ENCODE results near the gene SLC47A2. TPM values are rescaled to one million over a fixed set of nuclear protein-coding genes. Genes with fewer than 3 reads are reported as not detected.

SLC47A2 gene
- total RNA-seq, 4 donors from 2014 or later = 0.27 to 1.1 (median 0.32) TPM; not detected in 1

DNA sequence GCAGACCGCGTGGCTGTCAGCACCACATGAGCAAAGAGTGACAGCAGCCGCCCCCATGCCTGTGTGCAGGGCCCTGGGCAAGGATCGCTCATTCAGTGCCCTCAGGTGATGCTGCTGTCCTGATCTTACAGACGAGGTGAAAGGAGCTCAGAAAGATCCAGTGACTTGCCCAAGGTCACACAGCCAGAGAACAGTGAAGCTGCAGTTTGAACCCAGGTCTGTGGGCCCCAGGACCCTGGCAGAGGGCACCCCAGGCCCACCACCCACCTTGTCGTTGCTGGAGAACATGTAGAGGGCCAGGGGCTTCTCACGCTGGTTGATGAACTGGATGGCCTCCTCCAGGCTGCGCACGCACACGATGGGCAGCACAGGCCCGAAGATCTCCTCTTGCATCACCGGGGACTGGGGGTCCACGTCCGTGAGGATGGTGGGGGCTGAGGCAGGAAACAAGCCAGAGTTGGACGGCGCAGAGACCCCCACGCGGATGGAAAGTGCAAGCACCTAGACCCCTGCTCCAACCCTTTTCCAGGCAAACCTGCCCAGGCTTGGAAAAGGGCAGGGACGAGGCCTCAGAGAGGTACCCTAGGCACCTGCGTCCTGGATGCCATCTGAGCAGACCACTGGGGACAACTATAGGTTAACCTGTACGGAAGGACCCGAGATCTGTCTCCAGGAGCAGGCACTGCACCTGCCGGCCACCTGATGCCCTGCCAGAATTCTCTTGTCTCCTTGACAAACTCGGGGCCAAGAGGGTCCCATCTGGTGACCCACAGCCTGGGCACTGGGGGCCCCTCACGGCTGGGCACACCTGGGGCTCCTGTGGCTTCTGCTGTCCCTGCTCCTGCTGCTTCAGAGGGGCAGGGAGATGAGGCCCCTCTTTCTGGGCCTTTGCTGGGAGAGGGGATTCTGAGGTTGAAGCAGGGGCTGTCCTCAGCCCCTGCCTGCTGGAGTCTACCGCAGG is 23.1 kb upstream of the SLC47A2 start:
- H3K27me3 ChIP-seq = no peaks in the 10 kb centered on the region
- 89% methylated on average over 26 of the region's 26 CpGs; no CpG with 5 or more reads in 1 of the 2 donors for WGBS, 2 donors (ENCODE audit: low coverage in 1 of 2)
- H3K9me3 ChIP-seq = no peaks in the 10 kb centered on the region
- no peak overlapping the region for H3K4me3 ChIP-seq
- DNase-seq = no peak
- no peaks in the 10 kb centered on the region for H3K36me3 ChIP-seq
- TF ChIP-seq POLR2A (IDR thresholded peaks at IDR 0.05) (no peak), EP300 (IDR thresholded peaks at IDR 0.05; ENCODE audit: low read depth) (no peak), POLR2AphosphoS5 (IDR thresholded peaks at IDR 0.05) (no peak), CTCF (IDR thresholded peaks at IDR 0.05) (no peak)
- in situ Hi-C loops (cut with MboI; ENCODE audit: low pct_ligation_motif_present in 1 of 4, low pct_unique_long_range_greater_than_20kb in 1 of 4, low sequenced_read_pairs in 3 of 4) (loop anchor here in 1 of 4 donors (10.0 kb wide), 1 partner anchor 65 kb away; no protein-coding TSS in a partner anchor), intact Hi-C loops (cut with DNase I; ENCODE audit: low total_unique reads) (no loop called here)
- peaks cover 0 to 13% (median 7%) of the 10 kb centered on the region in 4 donors for H3K4me1 ChIP-seq
- H3K27ac ChIP-seq = no peak overlapping the region

DNA sequence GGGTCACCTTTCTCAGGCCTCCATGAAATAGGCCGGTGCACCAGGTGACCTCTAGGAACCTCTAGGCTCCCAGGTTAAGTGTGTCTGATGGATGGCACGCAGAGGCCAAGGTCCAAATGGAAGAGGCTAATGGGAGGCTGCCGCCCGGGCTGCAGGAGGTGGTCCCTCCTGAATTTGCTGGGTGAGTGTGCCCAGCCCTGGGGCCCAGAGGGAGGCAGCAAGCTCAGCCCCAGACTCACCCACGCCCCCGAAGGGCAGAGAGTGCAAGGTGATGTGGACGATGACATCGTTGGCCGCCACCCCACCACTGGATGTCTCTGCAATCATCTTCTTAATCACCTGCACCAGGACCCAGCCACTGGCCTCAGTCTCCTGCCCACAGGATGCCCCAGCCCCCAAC is 22.4 kb upstream of the SLC47A2 start:
- Histone ChIP-seq H3K27ac (no peak overlapping the region), H3K4me3 (no peak overlapping the region), H3K9me3 (no peaks in the 10 kb centered on the region), H3K36me3 (no peaks in the 10 kb centered on the region), H3K4me1 (peaks cover 0 to 17% (median 8%) of the 10 kb centered on the region in 4 donors), H3K27me3 (no peaks in the 10 kb centered on the region)
- no peak for DNase-seq
- no peak for TF ChIP-seq CTCF (IDR thresholded peaks at IDR 0.05)
- no peak for TF ChIP-seq EP300 (IDR thresholded peaks at IDR 0.05; ENCODE audit: low read depth)
- TF ChIP-seq POLR2AphosphoS5 (IDR thresholded peaks at IDR 0.05) = no peak
- no peak for TF ChIP-seq POLR2A (IDR thresholded peaks at IDR 0.05)
- WGBS, 2 donors (ENCODE audit: low coverage in 1 of 2) = 97% methylated on average over 9 of the region's 9 CpGs; no CpG with 5 or more reads in 1 of the 2 donors
- in situ Hi-C loops (cut with MboI; ENCODE audit: low pct_ligation_motif_present in 1 of 4, low pct_unique_long_range_greater_than_20kb in 1 of 4, low sequenced_read_pairs in 3 of 4) (loop anchor here in 1 of 4 donors (10.0 kb wide), 1 partner anchor 64 kb away; no protein-coding TSS in a partner anchor), intact Hi-C loops (cut with DNase I; ENCODE audit: low total_unique reads) (no loop called here)

- intact Hi-C loops (cut with DNase I; ENCODE audit: low total_unique reads) = no loop called here
- in situ Hi-C loops (cut with MboI; ENCODE audit: low pct_ligation_motif_present in 1 of 4, low pct_unique_long_range_greater_than_20kb in 1 of 4, low sequenced_read_pairs in 3 of 4) = loop anchor here in 1 of 4 donors (10.0 kb wide), 1 partner anchor 63 kb away; no protein-coding TSS in a partner anchor
- peaks cover 0 to 19% (median 8%) of the 10 kb centered on the region in 4 donors for H3K4me1 ChIP-seq
- no peaks in the 10 kb centered on the region for H3K27me3 ChIP-seq
- no peak for DNase-seq
- no peaks in the 10 kb centered on the region for H3K36me3 ChIP-seq
- WGBS, 2 donors (ENCODE audit: low coverage in 1 of 2) = 95 to 100% methylated on average over 1 to 14 of the region's 14 CpGs
- TF ChIP-seq CTCF (IDR thresholded peaks at IDR 0.05) (no peak), POLR2AphosphoS5 (IDR thresholded peaks at IDR 0.05) (no peak), EP300 (IDR thresholded peaks at IDR 0.05; ENCODE audit: low read depth) (no peak), POLR2A (IDR thresholded peaks at IDR 0.05) (no peak)
- H3K27ac ChIP-seq = no peak overlapping the region
- no peak overlapping the region for H3K4me3 ChIP-seq
- H3K9me3 ChIP-seq = no peaks in the 10 kb centered on the region
Measured at GRCh38 chr17:19738073-19738449, 21.7 kb upstream of the SLC47A2 start.

DNA sequence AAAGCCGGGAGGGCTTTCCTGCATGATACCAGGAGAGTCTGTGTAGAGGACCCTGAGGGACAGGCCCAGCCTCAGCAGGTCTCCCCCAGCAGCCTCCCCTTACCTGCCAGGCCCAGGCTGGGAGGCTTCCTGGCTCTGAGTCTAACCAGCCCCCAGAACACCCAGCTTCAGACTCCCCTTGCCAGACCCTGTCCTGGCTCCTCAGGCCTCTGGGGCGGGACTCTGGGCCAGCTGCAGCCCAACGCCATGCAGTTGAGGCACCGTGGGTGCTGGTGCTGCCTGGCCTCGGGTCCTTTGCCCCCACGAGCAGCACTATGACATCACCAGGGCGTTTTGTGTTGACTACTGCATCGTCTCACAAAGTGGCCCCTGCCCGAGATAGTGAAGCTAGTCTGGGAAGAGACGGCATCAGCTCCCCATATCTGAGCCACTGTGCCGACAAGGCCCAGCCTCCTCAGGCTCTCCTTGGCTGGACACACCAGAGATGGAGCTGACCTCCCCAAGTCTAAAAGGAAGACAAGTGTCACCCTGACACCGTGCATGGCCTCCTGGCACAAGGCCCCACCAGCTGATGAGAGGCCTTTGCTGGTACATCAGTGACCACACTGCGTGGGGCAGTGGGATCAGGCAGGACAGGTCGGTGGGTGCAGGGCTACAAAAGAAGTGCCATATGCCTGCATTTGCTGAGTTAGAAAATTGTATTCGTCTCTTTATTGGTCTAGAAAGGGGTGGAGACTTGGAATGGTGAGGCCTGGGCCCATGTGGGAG is 21.1 kb upstream of the SLC47A2 start:
- WGBS, 2 donors (ENCODE audit: low coverage in 1 of 2) = 67 to 82% methylated on average over 3 to 15 of the region's 15 CpGs
- in situ Hi-C loops (cut with MboI; ENCODE audit: low pct_ligation_motif_present in 1 of 4, low pct_unique_long_range_greater_than_20kb in 1 of 4, low sequenced_read_pairs in 3 of 4) = loop anchor here in 1 of 4 donors (10.0 kb wide), 1 partner anchor 63 kb away; no protein-coding TSS in a partner anchor

More for the DNA sequence above, 21.1 kb upstream of the SLC47A2 start:
- H3K27ac ChIP-seq = no peak overlapping the region
- no peak overlapping the region for H3K4me3 ChIP-seq
- TF ChIP-seq EP300 (IDR thresholded peaks at IDR 0.05; ENCODE audit: low read depth) = no peak
- no peak for TF ChIP-seq CTCF (IDR thresholded peaks at IDR 0.05)
- TF ChIP-seq POLR2A (IDR thresholded peaks at IDR 0.05) = no peak
- TF ChIP-seq POLR2AphosphoS5 (IDR thresholded peaks at IDR 0.05) = no peak
- no peaks in the 10 kb centered on the region for H3K27me3 ChIP-seq
- intact Hi-C loops (cut with DNase I; ENCODE audit: low total_unique reads) = no loop called here
- DNase-seq = no peak
- H3K9me3 ChIP-seq = no peaks in the 10 kb centered on the region
- no peaks in the 10 kb centered on the region for H3K36me3 ChIP-seq
- peaks cover 0 to 19% (median 8%) of the 10 kb centered on the region in 4 donors for H3K4me1 ChIP-seq

Measured in transverse colon (tissue), 4 donors.